ENCODE data around the gene FAM114A2.

The FAM114A2 gene

GRCh38 chr5:153998010-153998409 is 40.7 kb downstream of the FAM114A2 start:
- TF ChIP-seq CTCF (IDR thresholded peaks at IDR 0.05; ENCODE audit: insufficient read depth, low read depth, low read length, missing control alignments), result no peak
- peak; percentile 52 for DNase-seq (ENCODE audit: low read depth)
- no peak overlapping the region for H3K4me3 ChIP-seq (ENCODE audit: low read length)

GRCh38 chr5:153991168-153991567 is 47.5 kb downstream of the FAM114A2 start:
- DNase-seq (ENCODE audit: low read depth), result peak; percentile 70
- H3K4me3 ChIP-seq (ENCODE audit: low read length), result no peak overlapping the region
- no peak for TF ChIP-seq CTCF (IDR thresholded peaks at IDR 0.05; ENCODE audit: insufficient read depth, low read depth, low read length, missing control alignments)

GRCh38 chr5:153988510-153988909 is 50.2 kb downstream of the FAM114A2 start:
- no peak overlapping the region for H3K4me3 ChIP-seq (ENCODE audit: low read length)
- no peak for DNase-seq (ENCODE audit: low read depth)
- TF ChIP-seq CTCF (IDR thresholded peaks at IDR 0.05; ENCODE audit: insufficient read depth, low read depth, low read length, missing control alignments), result no peak

- H3K4me3 ChIP-seq (ENCODE audit: low read length), result no peak overlapping the region
- DNase-seq (ENCODE audit: low read depth), result peak; percentile 21
- no peak for TF ChIP-seq CTCF (IDR thresholded peaks at IDR 0.05; ENCODE audit: insufficient read depth, low read depth, low read length, missing control alignments)
These were observed 51.4 kb downstream of the FAM114A2 start for GRCh38 chr5:153987301-153987700.

- DNase-seq (ENCODE audit: low read depth), result no peak
- H3K4me3 ChIP-seq (ENCODE audit: low read length), result no peak overlapping the region
- TF ChIP-seq CTCF (IDR thresholded peaks at IDR 0.05; ENCODE audit: insufficient read depth, low read depth, low read length, missing control alignments), result no peak
These were observed 53.2 kb downstream of the FAM114A2 start for GRCh38 chr5:153985498-153985897.

- TF ChIP-seq CTCF (IDR thresholded peaks at IDR 0.05; ENCODE audit: insufficient read depth, low read depth, low read length, missing control alignments), result no peak
- no peak overlapping the region for H3K4me3 ChIP-seq (ENCODE audit: low read length)
- no peak for DNase-seq (ENCODE audit: low read depth)
These were observed 54.8 kb downstream of the FAM114A2 start for GRCh38 chr5:153983885-153984284.

GRCh38 chr5:153981905-153982605 is 56.7 kb downstream of the FAM114A2 start:
- H3K4me3 ChIP-seq (ENCODE audit: low read length), result no peak overlapping the region
- DNase-seq (ENCODE audit: low read depth), result peak; percentile 82
- TF ChIP-seq CTCF (IDR thresholded peaks at IDR 0.05; ENCODE audit: insufficient read depth, low read depth, low read length, missing control alignments), result no peak
